H1 (cell line): ENCODE data around the gene C5. TPM values are rescaled to one million over a fixed set of nuclear protein-coding genes. Genes with fewer than 3 reads are reported as not detected.

ENCODE experiments used
- CTCF ChIA-PET: fragments of 300-600 bp; sonication (Branson Sonifier 250); formaldehyde crosslinking; loops from one replicate; lab custom pipeline; 2021; ENCODE audit not compliant: partially characterized antibody; lab: Charles Lee
- POLR2A ChIA-PET: fragments of 300-600 bp; sonication (Branson Sonifier 250); formaldehyde crosslinking; loops from one replicate; lab custom pipeline; 2021; ENCODE audit warnings: inconsistent platforms; ENCODE audit not compliant: partially characterized antibody; lab: Charles Lee
- DNase-seq, 2 experiments: peaks; one replicate each; pipeline versions ENCODE4 v3.0.0 to v3.0.0-alpha.2; 2010 to 2022; ENCODE audit warnings: low spot score in 2 of 2, low read depth in 1 of 2, mixed read lengths in 1 of 2
- FAIRE-seq: peaks from 2 replicates; lab custom pipeline; 2011; peaks lifted over from hg19 to GRCh38; lab: Jason Lieb, UNC
- H2AFZ ChIP-seq: 2 replicates; pipeline ENCODE4 v1.8.1; 2012; ENCODE audit warnings: low read length, inconsistent platforms
- H2AK5ac ChIP-seq: 2 replicates; pipeline ENCODE4 v1.6.1; 2013; ENCODE audit warnings: low read depth, low read length
- H2BK120ac ChIP-seq: replicated peaks from 2 replicates; pipeline ENCODE3; 2013; ENCODE audit warnings: low read depth, low read length, inconsistent platforms
- H2BK12ac ChIP-seq: 2 replicates; pipeline ENCODE4 v1.6.1; 2013; ENCODE audit warnings: low read depth, low read length
- H2BK15ac ChIP-seq: 2 replicates; pipeline ENCODE4 v1.6.1; 2013; ENCODE audit warnings: low read length
- H2BK20ac ChIP-seq: 2 replicates; pipeline ENCODE4 v1.6.1; 2013; ENCODE audit warnings: low read length
- H2BK5ac ChIP-seq: 2 replicates; pipeline ENCODE4 v1.6.1; 2013; ENCODE audit warnings: low read depth, low read length
- H3K14ac ChIP-seq: 2 replicates; pipeline ENCODE4 v1.6.1; 2013; ENCODE audit warnings: inconsistent platforms; ENCODE audit not compliant: insufficient read length
- H3K18ac ChIP-seq: 2 replicates; pipeline ENCODE4 v1.6.1; 2013; ENCODE audit warnings: low read length; ENCODE audit errors: extremely low read depth
- H3K23ac ChIP-seq: 2 replicates; pipeline ENCODE4 v1.6.1; 2013; ENCODE audit warnings: inconsistent platforms; ENCODE audit not compliant: insufficient read length
- H3K23me2 ChIP-seq: 2 replicates; pipeline ENCODE4 v1.6.1; 2013; ENCODE audit warnings: low read depth, low read length
- H3K27ac ChIP-seq: 2 replicates; pipeline ENCODE4 v1.6.1; 2011; ENCODE audit warnings: low read depth, low read length, inconsistent platforms
- H3K27me3 ChIP-seq, 4 experiments: replicated peaks in 1 of 4; 1 replicate in 1 of 4; 2 replicates in 3 of 4; pipeline versions ENCODE4 v1.6.1 to v1.8.1; 2011 to 2013; ENCODE audit warnings: low read length in 3 of 4, mild to moderate bottlenecking in 3 of 4, inconsistent platforms in 2 of 4, mixed read lengths in 2 of 4, moderate library complexity in 1 of 4; ENCODE audit not compliant: control insufficient read depth in 3 of 4, insufficient read depth in 3 of 4; ENCODE audit errors: extremely low read depth in 1 of 4
- H3K36me3 ChIP-seq, 4 experiments: 2 replicates each; pipeline versions ENCODE4 v1.6.1 to v1.8.1; 2011 to 2013; ENCODE audit warnings: mild to moderate bottlenecking in 4 of 4, low read length in 3 of 4, moderate library complexity in 2 of 4, control low read depth in 1 of 4, inconsistent platforms in 1 of 4; ENCODE audit not compliant: insufficient read depth in 4 of 4, control insufficient read depth in 2 of 4
- H3K4ac ChIP-seq: replicated peaks from 2 replicates; pipeline ENCODE3; 2013; ENCODE audit warnings: low read length, low read depth, mixed read lengths, inconsistent platforms; ENCODE audit not compliant: insufficient read length
- H3K4me1 ChIP-seq, 4 experiments: replicated peaks in 1 of 4; 1 replicate in 1 of 4; 2 replicates in 3 of 4; pipeline versions ENCODE4 v1.6.1 to v1.8.1; 2011 to 2013; ENCODE audit warnings: low read length in 3 of 4, inconsistent platforms in 2 of 4, mixed read lengths in 1 of 4; ENCODE audit not compliant: insufficient read depth in 4 of 4, control insufficient read depth in 3 of 4
- H3K4me2 ChIP-seq, 2 experiments: 2 replicates each; pipeline versions ENCODE4 v1.6.1 to v1.8.1; 2011 to 2013; ENCODE audit warnings: low read depth in 2 of 2, low read length in 2 of 2, control low read depth in 1 of 2, inconsistent platforms in 1 of 2, mild to moderate bottlenecking in 1 of 2; ENCODE audit not compliant: insufficient read depth in 1 of 2
- H3K4me3 ChIP-seq, 4 experiments: fragments of 200-600, 300-600 bp in 1 of 4; sonication (generic), shearing (Covaris generic), sonication (Bioruptor Twin) in 1 of 4; 2 replicates each; pipeline versions ENCODE4 v1.5.1 to v1.8.1; 2011 to 2016; ENCODE audit warnings: low read length in 4 of 4, low read depth in 3 of 4, control low read depth in 2 of 4, inconsistent platforms in 2 of 4, mild to moderate bottlenecking in 2 of 4, mixed read lengths in 1 of 4, moderate library complexity in 1 of 4; ENCODE audit not compliant: insufficient read depth in 2 of 4; ENCODE audit errors: extremely low read depth in 1 of 4
- H3K56ac ChIP-seq: replicated peaks from 2 replicates; pipeline ENCODE3; 2013; ENCODE audit warnings: low read depth, mild to moderate bottlenecking, mixed read lengths, low read length, inconsistent platforms; ENCODE audit not compliant: insufficient read length
- H3K79me1 ChIP-seq: 2 replicates; pipeline ENCODE4 v1.6.1; 2013; ENCODE audit warnings: low read depth, low read length, control low read depth
- H3K79me2 ChIP-seq, 2 experiments: 2 replicates each; pipeline versions ENCODE4 v1.6.1 to v1.8.1; 2012 to 2013; ENCODE audit warnings: low read length in 2 of 2, mild to moderate bottlenecking in 2 of 2, inconsistent platforms in 1 of 2; ENCODE audit not compliant: insufficient read depth in 2 of 2, control insufficient read depth in 1 of 2
- H3K9ac ChIP-seq, 4 experiments: replicated peaks in 1 of 4; 1 replicate in 1 of 4; 2 replicates in 3 of 4; pipeline versions ENCODE4 v1.6.1 to v1.8.1; 2011 to 2013; ENCODE audit warnings: low read depth in 3 of 4, low read length in 3 of 4, control low read depth in 2 of 4, mild to moderate bottlenecking in 2 of 4, moderate library complexity in 2 of 4, inconsistent platforms in 1 of 4; ENCODE audit errors: extremely low read depth in 1 of 4
- H3K9me3 ChIP-seq, 2 experiments: 2 replicates each; pipeline versions ENCODE4 v1.6.1 to v1.8.1; 2012 to 2013; ENCODE audit warnings: mild to moderate bottlenecking in 2 of 2, moderate library complexity in 2 of 2, control low read depth in 1 of 2, inconsistent platforms in 1 of 2, low read depth in 1 of 2, low read length in 1 of 2, mixed read lengths in 1 of 2; ENCODE audit not compliant: insufficient read depth in 2 of 2
- H4K20me1 ChIP-seq, 2 experiments: replicated peaks in 1 of 2; 2 replicates each; pipeline versions ENCODE3 to v1.8.1; 2011 to 2013; ENCODE audit warnings: inconsistent platforms in 2 of 2, low read length in 2 of 2, mild to moderate bottlenecking in 1 of 2; ENCODE audit not compliant: insufficient read depth in 2 of 2, control insufficient read depth in 1 of 2
- H4K5ac ChIP-seq: 2 replicates; pipeline ENCODE4 v1.6.1; 2013; ENCODE audit warnings: low read length, low read depth, mixed read lengths, inconsistent platforms; ENCODE audit not compliant: insufficient read length
- H4K8ac ChIP-seq: 2 replicates; pipeline ENCODE4 v1.8.0; 2013; ENCODE audit warnings: mild to moderate bottlenecking, moderate library complexity, low read length, inconsistent platforms; ENCODE audit not compliant: insufficient read depth; ENCODE audit errors: extremely low read depth
- H4K91ac ChIP-seq: replicated peaks from 2 replicates; pipeline ENCODE3; 2013; ENCODE audit warnings: low read length, mixed read lengths, inconsistent platforms; ENCODE audit not compliant: insufficient read length
- ATF3 ChIP-seq: IDR thresholded peaks from 2 replicates; pipeline ENCODE4 v1.6.1; 2011; ENCODE audit warnings: low read depth, mild to moderate bottlenecking, low read length; ENCODE audit not compliant: insufficient read depth
- CHD2 ChIP-seq: IDR thresholded peaks from 2 replicates; pipeline ENCODE4 v1.6.1; 2012; ENCODE audit warnings: low read length, improper control_type of control experiment
- SP2 ChIP-seq: IDR thresholded peaks from 2 replicates; pipeline ENCODE4 v1.6.1; 2012; ENCODE audit warnings: mild to moderate bottlenecking, low read length, inconsistent platforms
- SUZ12 ChIP-seq: fragments of 200-600 bp; sonication (generic); IDR thresholded peaks from 2 replicates; pipeline ENCODE4 v1.6.1; 2012; ENCODE audit warnings: mild to moderate bottlenecking, inconsistent platforms, low read length, moderate library complexity, mixed read lengths
- WGBS, 2 experiments: shearing (Covaris generic) in 1 of 2; methylation state at CpG; one replicate each; pipeline versions ENCODE4 v1.1.6 to v1.1.7; 2013 to 2015; ENCODE audit warnings: low lambda C conversion rate in 2 of 2, mixed read lengths in 2 of 2, inconsistent platforms in 1 of 2, low coverage in 1 of 2, missing lambda C conversion rate in 1 of 2; ENCODE audit not compliant: insufficient replicate concordance in 2 of 2, insufficient coverage in 1 of 2, insufficient read length in 1 of 2; ENCODE audit errors: extremely low coverage in 1 of 2, missing lambda C conversion rate in 1 of 2; 5-methylcytosine and 5-hydroxymethylcytosine counted together
- polyA plus RNA-seq, 7 experiments: library from polyadenylated mRNA; depleted of rRNA in 3 of 7; stranded (reverse) in 5 of 7; unstranded in 2 of 7; fragments of >200 nt in 5 of 7; fragments of 200-250 nt in 2 of 7; gene quantifications; 1 replicate in 5 of 7; 2 replicates in 1 of 7; 4 replicates in 1 of 7; pipeline versions ENCODE4 v1.2.1 to v1.2.3, GENCODE V29; 2011 to 2013; ENCODE audit warnings: missing spikeins in 2 of 7, mixed read lengths in 2 of 7
- total RNA-seq: library from RNA; stranded (reverse); fragmentation: NEBNext Ultra II Directional; extraction: Animal tissue kit (Norgen Biotek cat#: 25700); gene quantifications from 2 replicates; pipeline ENCODE4 v1.2.1, GENCODE V29; 2021

C5 gene
- total and polyA plus RNA-seq, 2 of the 8 experiments (the other 6 are each of a cell fraction or from before 2014, with no cell fraction given), result 0.24 to 0.35 TPM

GRCh38 chr9:120927269-120928014, 122.6 kb downstream of the C5 start:
- H3K14ac ChIP-seq, result no peak overlapping the region
- FAIRE-seq, result no peak
- H2BK20ac ChIP-seq, result no peak overlapping the region
- H3K27me3 ChIP-seq, result peaks cover 0 to 6% (median 2%) of the 10 kb centered on the region in 4 experiments; a peak in 1 of 7 replicates
- H4K8ac ChIP-seq, result no peak overlapping the region
- no peak overlapping the region for H3K9ac ChIP-seq
- no peak overlapping the region for H3K4ac ChIP-seq
- no peak overlapping the region for H3K27ac ChIP-seq
- no peaks in the 10 kb centered on the region for H4K20me1 ChIP-seq
- WGBS, 2 experiments, result 82% methylated on average over 8 of the region's 8 CpGs; no CpG with 5 or more reads in 1 of the 2 experiments
- no peaks in the 10 kb centered on the region; a peak in 1 of 8 replicates for H3K36me3 ChIP-seq
- DNase-seq, result no peak
- 0 out of 8 replicates have a peak overlapping the region, but pooled peaks of 1 of the 4 experiments have one; percentile 81 for H3K4me3 ChIP-seq
- H3K4me2 ChIP-seq, result peak overlapping the region; percentile 77 to 91; a peak in 2 of 4 replicates
- H3K9me3 ChIP-seq, result no peaks in the 10 kb centered on the region
- peaks cover 0 to 23% (median 13%) of the 10 kb centered on the region in 4 experiments; a peak in 6 of 7 replicates for H3K4me1 ChIP-seq
- H2BK120ac ChIP-seq, result no peak overlapping the region
- peaks cover 3% of the 10 kb centered on the region; the same call in 1 of the 2 replicates for H3K23me2 ChIP-seq
- TF ChIP-seq CHD2 (no peak), ATF3 (no peak), SP2 (no peak), SUZ12 (no peak)
- TF ChIP-seq, all 59 proteins: peak for 0
- Histone ChIP-seq H2AFZ (no peak overlapping the region), H3K56ac (no peak overlapping the region), H2BK12ac (no peak overlapping the region), H3K18ac (no peak overlapping the region), H3K79me1 (no peaks in the 10 kb centered on the region), H2BK15ac (peak overlapping the region; percentile 32), H3K79me2 (no peaks in the 10 kb centered on the region), H2BK5ac (no peak overlapping the region), H4K91ac (no peak overlapping the region), H2AK5ac (0 out of 2 replicates have a peak overlapping the region, but pooled peaks have one; percentile 88), H3K23ac (no peak overlapping the region), H4K5ac (no peak overlapping the region)
- CTCF ChIA-PET, result interaction anchor here (0.6 to 3.4 kb wide), 6 partner anchors 11 to 179 kb away, joined by 3 to 12 read pairs (median 6); no protein-coding TSS in a partner anchor
- POLR2A ChIA-PET, result interaction anchor here (1.3 kb wide), 1 partner anchor 10 kb away, joined by 4 read pairs; no protein-coding TSS in a partner anchor
